ENCODE results near the gene STK10.

- TF ChIP-seq POLR2A (IDR thresholded peaks at IDR 0.05; ENCODE audit: low read length), result no peak
- TF ChIP-seq, protein P1, sequence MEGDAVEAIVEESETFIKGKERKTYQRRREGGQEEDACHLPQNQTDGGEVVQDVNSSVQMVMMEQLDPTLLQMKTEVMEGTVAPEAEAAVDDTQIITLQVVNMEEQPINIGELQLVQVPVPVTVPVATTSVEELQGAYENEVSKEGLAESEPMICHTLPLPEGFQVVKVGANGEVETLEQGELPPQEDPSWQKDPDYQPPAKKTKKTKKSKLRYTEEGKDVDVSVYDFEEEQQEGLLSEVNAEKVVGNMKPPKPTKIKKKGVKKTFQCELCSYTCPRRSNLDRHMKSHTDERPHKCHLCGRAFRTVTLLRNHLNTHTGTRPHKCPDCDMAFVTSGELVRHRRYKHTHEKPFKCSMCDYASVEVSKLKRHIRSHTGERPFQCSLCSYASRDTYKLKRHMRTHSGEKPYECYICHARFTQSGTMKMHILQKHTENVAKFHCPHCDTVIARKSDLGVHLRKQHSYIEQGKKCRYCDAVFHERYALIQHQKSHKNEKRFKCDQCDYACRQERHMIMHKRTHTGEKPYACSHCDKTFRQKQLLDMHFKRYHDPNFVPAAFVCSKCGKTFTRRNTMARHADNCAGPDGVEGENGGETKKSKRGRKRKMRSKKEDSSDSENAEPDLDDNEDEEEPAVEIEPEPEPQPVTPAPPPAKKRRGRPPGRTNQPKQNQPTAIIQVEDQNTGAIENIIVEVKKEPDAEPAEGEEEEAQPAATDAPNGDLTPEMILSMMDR (IDR thresholded peaks at IDR 0.05), result no peak
- no peak for TF ChIP-seq EP300 (IDR thresholded peaks at IDR 0.05)
- no peak for TF ChIP-seq CEBPB (IDR thresholded peaks at IDR 0.05)
- no peak for TF ChIP-seq MAZ (IDR thresholded peaks at IDR 0.05; ENCODE audit: borderline replicate concordance, low read depth, low read length)
- TF ChIP-seq MAFK (IDR thresholded peaks at IDR 0.05; ENCODE audit: partially characterized antibody), result no peak
- TF ChIP-seq, protein P2, sequence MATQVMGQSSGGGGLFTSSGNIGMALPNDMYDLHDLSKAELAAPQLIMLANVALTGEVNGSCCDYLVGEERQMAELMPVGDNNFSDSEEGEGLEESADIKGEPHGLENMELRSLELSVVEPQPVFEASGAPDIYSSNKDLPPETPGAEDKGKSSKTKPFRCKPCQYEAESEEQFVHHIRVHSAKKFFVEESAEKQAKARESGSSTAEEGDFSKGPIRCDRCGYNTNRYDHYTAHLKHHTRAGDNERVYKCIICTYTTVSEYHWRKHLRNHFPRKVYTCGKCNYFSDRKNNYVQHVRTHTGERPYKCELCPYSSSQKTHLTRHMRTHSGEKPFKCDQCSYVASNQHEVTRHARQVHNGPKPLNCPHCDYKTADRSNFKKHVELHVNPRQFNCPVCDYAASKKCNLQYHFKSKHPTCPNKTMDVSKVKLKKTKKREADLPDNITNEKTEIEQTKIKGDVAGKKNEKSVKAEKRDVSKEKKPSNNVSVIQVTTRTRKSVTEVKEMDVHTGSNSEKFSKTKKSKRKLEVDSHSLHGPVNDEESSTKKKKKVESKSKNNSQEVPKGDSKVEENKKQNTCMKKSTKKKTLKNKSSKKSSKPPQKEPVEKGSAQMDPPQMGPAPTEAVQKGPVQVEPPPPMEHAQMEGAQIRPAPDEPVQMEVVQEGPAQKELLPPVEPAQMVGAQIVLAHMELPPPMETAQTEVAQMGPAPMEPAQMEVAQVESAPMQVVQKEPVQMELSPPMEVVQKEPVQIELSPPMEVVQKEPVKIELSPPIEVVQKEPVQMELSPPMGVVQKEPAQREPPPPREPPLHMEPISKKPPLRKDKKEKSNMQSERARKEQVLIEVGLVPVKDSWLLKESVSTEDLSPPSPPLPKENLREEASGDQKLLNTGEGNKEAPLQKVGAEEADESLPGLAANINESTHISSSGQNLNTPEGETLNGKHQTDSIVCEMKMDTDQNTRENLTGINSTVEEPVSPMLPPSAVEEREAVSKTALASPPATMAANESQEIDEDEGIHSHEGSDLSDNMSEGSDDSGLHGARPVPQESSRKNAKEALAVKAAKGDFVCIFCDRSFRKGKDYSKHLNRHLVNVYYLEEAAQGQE (IDR thresholded peaks at IDR 0.05), result no peak
- TF ChIP-seq KDM1A (IDR thresholded peaks at IDR 0.05; ENCODE audit: low read depth), result no peak
- TF ChIP-seq RAD21 (conservative IDR thresholded peaks at IDR 0.05 in 1 of 2, IDR thresholded peaks at IDR 0.05 in 1 of 2), result no peak
- TF ChIP-seq FOSL2 (IDR thresholded peaks at IDR 0.05), result no peak
- TF ChIP-seq FOSL2 (CRISPR knock-in tag; IDR thresholded peaks at IDR 0.05), result no peak
- no peak for TF ChIP-seq TP53 (CRISPR knock-in tag; IDR thresholded peaks at IDR 0.05)
- no peak for TF ChIP-seq SMC3 (IDR thresholded peaks at IDR 0.05)
- TF ChIP-seq MAX (IDR thresholded peaks at IDR 0.05), result no peak
Observed at GRCh38 chr5:172133359-172134029, 54.5 kb downstream of the STK10 start.
